Smooth muscle cell (in vitro differentiated cells): ENCODE measurements around the gene MARCHF9. TPM values are rescaled to one million over a fixed set of nuclear protein-coding genes. Genes with fewer than 3 reads are reported as not detected.

Experiments
- DNase-seq: peaks from one replicate; lab custom pipeline; 2025; ENCODE audit not compliant: unreplicated experiment; lab: John Stamatoyannopoulos, UW
- H2AFZ ChIP-seq: fragments of 200-600 bp; sonication (generic); 2 replicates; pipeline ENCODE4 v1.6.0; 2016; ENCODE audit warnings: antibody characterized with exemption, low read depth, mild to moderate bottlenecking
- H3F3A ChIP-seq: fragments of 200-600 bp; sonication (generic); 2 replicates; pipeline ENCODE4 v1.6.0; 2017; ENCODE audit warnings: antibody characterized with exemption, low read depth
- H3K27ac ChIP-seq: fragments of 200-600 bp; sonication (generic); 2 replicates; pipeline ENCODE4 v1.5.1; 2016; ENCODE audit warnings: low read depth, mild to moderate bottlenecking
- H3K27me3 ChIP-seq: fragments of 200-600 bp; sonication (generic); 2 replicates; pipeline ENCODE4 v1.6.1; 2016; ENCODE audit warnings: low read depth, mild to moderate bottlenecking
- H3K36me3 ChIP-seq: fragments of 200-600 bp; sonication (generic); 2 replicates; pipeline ENCODE4 v1.5.1; 2016; ENCODE audit warnings: low read depth
- H3K4me1 ChIP-seq: fragments of 200-600 bp; sonication (generic); 2 replicates; pipeline ENCODE4 v1.5.1; 2016; ENCODE audit warnings: low read depth
- H3K4me2 ChIP-seq: fragments of 200-600 bp; sonication (generic); 2 replicates; pipeline ENCODE4 v1.6.0; 2016; ENCODE audit warnings: mild to moderate bottlenecking
- H3K4me3 ChIP-seq: fragments of 200-600 bp; sonication (generic); 2 replicates; pipeline ENCODE4 v1.5.1; 2016; ENCODE audit warnings: mild to moderate bottlenecking
- H3K79me2 ChIP-seq: fragments of 200-600 bp; sonication (generic); 2 replicates; pipeline ENCODE4 v1.6.0; 2016; ENCODE audit warnings: low read depth, mild to moderate bottlenecking
- H3K9ac ChIP-seq: fragments of 200-600 bp; sonication (generic); 2 replicates; pipeline ENCODE4 v1.6.0; 2016; ENCODE audit warnings: low read depth
- H3K9me3 ChIP-seq: fragments of 200-600 bp; sonication (generic); replicated peaks from 2 replicates; pipeline ENCODE4 v1.5.1; 2016; ENCODE audit warnings: low read depth
- H4K20me1 ChIP-seq: fragments of 200-600 bp; sonication (generic); 2 replicates; pipeline ENCODE4 v1.6.0; 2016; ENCODE audit warnings: low read depth
- WGBS: methylation state at CpG from one replicate; pipeline ENCODE4 v1.1.7; 2016; ENCODE audit warnings: low lambda C conversion rate; 5-methylcytosine and 5-hydroxymethylcytosine counted together
- polyA plus RNA-seq: library from polyadenylated mRNA; unstranded; fragments of >200 nt; fragmentation: Nextera tagmentation; extraction: Ambion mirVana; gene quantifications from 2 replicates; pipeline ENCODE4 v1.2.1, GENCODE V29; 2016
- total RNA-seq: library from RNA; depleted of rRNA; stranded (reverse); fragments of >200 nt; gene quantifications from 2 replicates; pipeline ENCODE4 v1.2.3, GENCODE V29; 2014
- TF ChIP-seq, protein P1 (sequence below): fragments of 200-600 bp; sonication (generic); IDR thresholded peaks from 2 replicates; pipeline ENCODE4 v1.5.1; 2017; ENCODE audit warnings: borderline replicate concordance, mild to moderate bottlenecking, antibody characterized with exemption; ENCODE audit not compliant: insufficient read depth, poor library complexity, severe bottlenecking

MARCHF9 gene
- total and polyA plus RNA-seq, 2 experiments from 2014 or later, result 3.7 to 8.6 TPM

DNA sequence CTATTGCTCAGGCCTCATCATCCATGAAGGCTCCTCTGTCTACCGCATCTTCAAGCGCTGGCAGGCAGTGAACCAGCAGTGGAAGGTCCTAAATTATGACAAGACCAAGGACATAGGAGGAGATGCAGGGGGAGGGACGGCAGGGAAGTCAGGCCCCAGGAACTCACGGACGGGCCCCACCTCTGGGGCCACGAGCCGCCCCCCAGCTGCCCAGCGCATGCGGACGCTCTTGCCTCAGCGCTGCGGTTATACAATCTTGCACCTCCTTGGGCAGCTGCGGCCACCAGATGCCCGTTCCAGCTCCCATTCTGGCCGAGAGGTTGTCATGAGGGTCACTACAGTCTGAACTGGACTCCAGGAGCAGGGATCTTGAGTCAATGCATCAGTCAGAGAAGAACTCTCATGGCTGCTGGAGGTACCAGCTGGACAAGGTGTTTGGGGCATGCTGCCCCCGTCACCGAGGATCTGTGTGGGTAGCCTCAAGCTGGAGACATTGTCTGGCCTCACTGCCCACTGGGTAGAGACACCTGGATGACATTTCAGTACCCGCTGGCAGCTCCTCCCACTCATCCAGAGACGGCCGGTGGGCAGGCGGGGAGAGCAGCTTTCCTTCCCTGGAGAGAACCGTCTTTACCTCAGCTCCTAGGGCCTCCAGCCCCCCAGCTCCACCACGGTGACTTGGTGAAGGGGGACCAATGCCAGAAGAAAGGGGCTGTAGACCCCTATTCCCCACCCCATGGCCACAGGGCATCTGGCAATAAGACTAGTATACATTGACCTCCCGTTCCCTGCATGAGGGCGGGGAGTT lies 3.9 kb downstream of the MARCHF9 start:
- Histone ChIP-seq H3K4me3 (no peak overlapping the region), H3F3A (peaks cover 6% of the 10 kb centered on the region), H3K4me1 (peaks cover 16% of the 10 kb centered on the region), H3K27me3 (peaks cover 58% of the 10 kb centered on the region), H3K4me2 (no peak overlapping the region), H3K9ac (no peak overlapping the region), H3K9me3 (no peaks in the 10 kb centered on the region), H3K27ac (no peak overlapping the region), H4K20me1 (peaks cover 10% of the 10 kb centered on the region), H3K79me2 (no peaks in the 10 kb centered on the region), H2AFZ (no peak overlapping the region), H3K36me3 (no peaks in the 10 kb centered on the region)
- TF ChIP-seq, protein P1, sequence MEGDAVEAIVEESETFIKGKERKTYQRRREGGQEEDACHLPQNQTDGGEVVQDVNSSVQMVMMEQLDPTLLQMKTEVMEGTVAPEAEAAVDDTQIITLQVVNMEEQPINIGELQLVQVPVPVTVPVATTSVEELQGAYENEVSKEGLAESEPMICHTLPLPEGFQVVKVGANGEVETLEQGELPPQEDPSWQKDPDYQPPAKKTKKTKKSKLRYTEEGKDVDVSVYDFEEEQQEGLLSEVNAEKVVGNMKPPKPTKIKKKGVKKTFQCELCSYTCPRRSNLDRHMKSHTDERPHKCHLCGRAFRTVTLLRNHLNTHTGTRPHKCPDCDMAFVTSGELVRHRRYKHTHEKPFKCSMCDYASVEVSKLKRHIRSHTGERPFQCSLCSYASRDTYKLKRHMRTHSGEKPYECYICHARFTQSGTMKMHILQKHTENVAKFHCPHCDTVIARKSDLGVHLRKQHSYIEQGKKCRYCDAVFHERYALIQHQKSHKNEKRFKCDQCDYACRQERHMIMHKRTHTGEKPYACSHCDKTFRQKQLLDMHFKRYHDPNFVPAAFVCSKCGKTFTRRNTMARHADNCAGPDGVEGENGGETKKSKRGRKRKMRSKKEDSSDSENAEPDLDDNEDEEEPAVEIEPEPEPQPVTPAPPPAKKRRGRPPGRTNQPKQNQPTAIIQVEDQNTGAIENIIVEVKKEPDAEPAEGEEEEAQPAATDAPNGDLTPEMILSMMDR, result no peak
- WGBS, result 89% methylated on average over 22 of the region's 25 CpGs
- no peak for DNase-seq

DNA sequence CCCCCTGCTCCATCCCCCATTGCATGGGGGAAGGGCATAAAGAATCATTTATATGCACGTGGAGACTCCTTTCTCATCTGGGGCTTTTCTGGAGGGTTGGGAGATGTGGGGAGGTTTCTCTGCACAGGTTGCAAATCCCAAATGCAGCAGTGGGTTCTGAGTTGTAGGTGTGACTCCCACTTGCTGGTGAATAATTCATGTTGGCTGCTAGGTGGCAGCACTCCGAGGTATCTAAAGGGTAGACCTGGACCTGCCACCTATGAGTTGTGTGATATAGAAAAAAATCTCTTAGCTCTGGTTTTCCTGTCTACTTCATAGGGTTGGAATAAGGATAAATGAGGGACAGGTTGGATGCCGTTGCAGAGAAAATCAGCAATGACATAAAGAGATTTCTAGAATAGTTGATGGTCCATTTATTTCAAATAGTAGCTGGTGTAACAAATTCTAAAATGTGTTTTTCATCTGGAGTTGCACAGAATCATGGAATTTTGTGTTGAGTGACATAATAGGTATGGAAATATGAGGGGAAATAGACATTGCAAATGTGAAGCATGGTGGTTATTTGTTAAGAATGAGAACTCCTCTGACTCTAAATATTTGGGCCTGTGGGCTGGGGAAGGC lies 4.6 kb downstream of the MARCHF9 start:
- H3K36me3 ChIP-seq, result no peaks in the 10 kb centered on the region
- 29% methylated on average over 3 of the region's 3 CpGs for WGBS
- peaks cover 10% of the 10 kb centered on the region for H4K20me1 ChIP-seq
- H3K4me3 ChIP-seq, result no peak overlapping the region
- H3K4me1 ChIP-seq, result peaks cover 10% of the 10 kb centered on the region
- no peak overlapping the region for H3K4me2 ChIP-seq
- no peaks in the 10 kb centered on the region for H3K9me3 ChIP-seq
- no peak overlapping the region for H2AFZ ChIP-seq
- DNase-seq, result no peak
- TF ChIP-seq, protein P1, result peak; percentile 25
- H3F3A ChIP-seq, result no peaks in the 10 kb centered on the region
- H3K27ac ChIP-seq, result no peak overlapping the region
- no peak overlapping the region for H3K9ac ChIP-seq
- H3K27me3 ChIP-seq, result peaks cover 58% of the 10 kb centered on the region
- H3K79me2 ChIP-seq, result no peaks in the 10 kb centered on the region

- WGBS, result 84% methylated on average over 3 of the region's 3 CpGs
- H3K27me3 ChIP-seq, result peaks cover 64% of the 10 kb centered on the region
Measured at GRCh38 chr12:57760347-57760982, 5.6 kb downstream of the MARCHF9 start.

More at GRCh38 chr12:57760347-57760982, 5.6 kb downstream of the MARCHF9 start:
- Histone ChIP-seq H3K9me3 (no peaks in the 10 kb centered on the region), H3F3A (no peaks in the 10 kb centered on the region), H3K4me3 (no peak overlapping the region), H3K9ac (no peak overlapping the region), H3K4me2 (no peak overlapping the region), H3K27ac (no peak overlapping the region), H4K20me1 (peaks cover 10% of the 10 kb centered on the region), H2AFZ (no peak overlapping the region), H3K79me2 (no peaks in the 10 kb centered on the region), H3K4me1 (peaks cover 13% of the 10 kb centered on the region), H3K36me3 (no peaks in the 10 kb centered on the region)
- no peak for DNase-seq
- TF ChIP-seq, protein P1, result no peak
